K562 (cell line): ENCODE measurements around the gene LCMT2. TPM values are rescaled to one million over a fixed set of nuclear protein-coding genes. Genes with fewer than 3 reads are reported as not detected.

ENCODE experiments used
- ARID1B ChIP-seq: fragments of 450-650 bp; IDR thresholded peaks from 2 replicates; pipeline ENCODE4 v1.6.1; 2016; ENCODE audit warnings: antibody characterized with exemption, mild to moderate bottlenecking, inconsistent platforms
- BCLAF1 ChIP-seq, 2 experiments: fragments of 450-650 bp in 1 of 2; IDR thresholded peaks; 2 replicates each; pipeline ENCODE4 v1.6.1; 2011 to 2017; ENCODE audit warnings: low read depth in 2 of 2, antibody characterized with exemption in 1 of 2, borderline replicate concordance in 1 of 2, low read length in 1 of 2, mild to moderate bottlenecking in 1 of 2, mixed read lengths in 1 of 2; ENCODE audit not compliant: control insufficient read depth in 1 of 2
- BRF1 ChIP-seq: IDR thresholded peaks from 3 replicates; pipeline ENCODE4 v1.6.1; 2011; ENCODE audit warnings: borderline replicate concordance, mild to moderate bottlenecking; ENCODE audit not compliant: insufficient read length; ENCODE audit errors: extremely low read depth
- ELK1 ChIP-seq: sonication (generic); formaldehyde crosslinking; IDR thresholded peaks from 2 replicates; pipeline ENCODE4 v1.8.1; 2022; ENCODE audit warnings: missing genetic modification reagents
- ELK3 ChIP-seq: fragments of 450-650 bp; formaldehyde crosslinking; IDR thresholded peaks from 2 replicates; pipeline ENCODE4 v1.4.0; 2020; ENCODE audit warnings: mild to moderate bottlenecking
- MLLT1 ChIP-seq, 2 experiments: fragments of 450-650 bp; IDR thresholded peaks; 2 replicates each; pipeline ENCODE4 v1.6.1; 2016
- NCOA1 ChIP-seq: fragments of 450-650 bp; IDR thresholded peaks from 2 replicates; pipeline ENCODE4 v1.6.1; 2016; ENCODE audit warnings: low read depth
- PHF20 ChIP-seq: fragments of 450-650 bp; IDR thresholded peaks from 2 replicates; pipeline ENCODE4 v1.6.1; 2018; ENCODE audit not compliant: partially characterized antibody
- RBBP5 ChIP-seq: fragments of 200-600 bp; sonication (generic); IDR thresholded peaks from 2 replicates; pipeline ENCODE4 v1.6.1; 2012; ENCODE audit warnings: borderline replicate concordance, mild to moderate bottlenecking, low read length, control low read depth, inconsistent platforms; ENCODE audit not compliant: insufficient read depth, poor library complexity, severe bottlenecking
- SMAD2 ChIP-seq: fragments of 150-350 bp; IDR thresholded peaks from 2 replicates; pipeline ENCODE4 v1.6.1; 2014; ENCODE audit warnings: low read depth, mild to moderate bottlenecking, low read length
- SMARCE1 ChIP-seq: fragments of 450-650 bp; IDR thresholded peaks from 2 replicates; pipeline ENCODE4 v1.7.1; 2016; ENCODE audit warnings: mild to moderate bottlenecking
- TAF15 ChIP-seq: fragments of 200-400 bp; formaldehyde crosslinking; IDR thresholded peaks from 2 replicates; pipeline ENCODE4 v1.6.1; 2017; ENCODE audit warnings: mild to moderate bottlenecking, low read depth, low read length, moderate library complexity
- TAF7 ChIP-seq: fragments of 450-650 bp; IDR thresholded peaks from 2 replicates; pipeline ENCODE4 v1.6.1; 2016; ENCODE audit warnings: missing genetic modification characterization, missing compliant biosample characterization
- TCF3 ChIP-seq: sonication (generic); formaldehyde crosslinking; IDR thresholded peaks from 2 replicates; pipeline ENCODE4 v1.4.0; 2020; ENCODE audit warnings: mild to moderate bottlenecking, missing genetic modification reagents
- TFAP4 ChIP-seq: sonication (generic); formaldehyde crosslinking; IDR thresholded peaks from 2 replicates; pipeline ENCODE4 v1.8.0; 2022; ENCODE audit warnings: missing genetic modification reagents, mild to moderate bottlenecking, moderate library complexity, borderline replicate concordance
- TGIF2 ChIP-seq: sonication (generic); formaldehyde crosslinking; IDR thresholded peaks from 2 replicates; pipeline ENCODE4 v1.8.1; 2022; ENCODE audit warnings: mild to moderate bottlenecking, missing genetic modification reagents, moderate library complexity
- ZBED1 ChIP-seq: IDR thresholded peaks from 2 replicates; pipeline ENCODE4 v1.6.1; 2014
- ZNF699 ChIP-seq: fragments of 250-450 bp; sonication (Bioruptor Pico); IDR thresholded peaks from 2 replicates; pipeline ENCODE4 v1.8.0; 2021; ENCODE audit warnings: mild to moderate bottlenecking, moderate library complexity; ENCODE audit not compliant: insufficient replicate concordance
- ZSCAN32 ChIP-seq: fragments of 450-650 bp; formaldehyde crosslinking; IDR thresholded peaks from 2 replicates; pipeline ENCODE4 v1.4.0; 2020; ENCODE audit warnings: mild to moderate bottlenecking, moderate library complexity
- polyA plus RNA-seq, 8 experiments: library from polyadenylated mRNA; depleted of rRNA in 4 of 8; stranded (reverse) in 5 of 8; unstranded in 3 of 8; fragments of >200 nt; fragmentation: Nextera tagmentation in 2 of 8; fragmentation: Illumina TruSeq in 1 of 8; extraction: Ambion mirVana in 2 of 8; extraction: Trizol in 1 of 8; gene quantifications; 2 replicates each; pipeline versions ENCODE4 v1.2.1 to v1.2.3, GENCODE V29; 2011 to 2014; ENCODE audit warnings: inconsistent platforms in 1 of 8, missing spikeins in 1 of 8
- total RNA-seq, 7 experiments: library from RNA; depleted of rRNA in 6 of 7; stranded (reverse); fragments of >200 nt in 6 of 7; fragmentation: Illumina TruSeq in 2 of 7; extraction: Trizol in 2 of 7; gene quantifications; 2 replicates each; pipeline versions ENCODE4 v1.2.1 to v1.2.3, GENCODE V29; 2011 to 2021; ENCODE audit warnings: low replicate concordance in 1 of 7

The LCMT2 gene
- total and polyA plus RNA-seq, 9 of the 15 experiments (the other 6 are each of a cell fraction or from before 2014, with no cell fraction given), result 2.5 to 22.3 (median 15.2) TPM

- TF ChIP-seq TAF15, result no peak
- no peak for TF ChIP-seq BRF1
- 0 out of 2 replicates have a peak, but pooled peaks have one; percentile 30 for TF ChIP-seq ARID1B
- TF ChIP-seq RBBP5, result peak; percentile 88
- no peak for TF ChIP-seq ZNF699 (CRISPR knock-in tag)
- TF ChIP-seq ZSCAN32 (CRISPR knock-in tag), result no peak
- TF ChIP-seq TCF3, result no peak; the same call in 1 of the 2 replicates
- no peak for TF ChIP-seq ELK3 (CRISPR knock-in tag)
- TF ChIP-seq TAF7 (tag), result no peak
- TF ChIP-seq TGIF2 (CRISPR knock-in tag), result no peak
- peak; percentile 9 for TF ChIP-seq PHF20
- TF ChIP-seq NCOA1, result 0 out of 2 replicates have a peak, but pooled peaks have one; percentile 25
- peak in 1 of 2 experiments; percentile 42; a peak in 1 of 4 replicates for TF ChIP-seq MLLT1 (IDR thresholded peaks at IDR 0.05)
- no peak for TF ChIP-seq ELK1
- peak; percentile 84 for TF ChIP-seq TFAP4 (CRISPR knock-in tag)
- TF ChIP-seq SMARCE1, result no peak
- no peak for TF ChIP-seq BCLAF1 (IDR thresholded peaks at IDR 0.05; ENCODE audit: borderline replicate concordance in 1 of 2, control insufficient read depth in 1 of 2, low read depth in 2 of 2, low read length in 1 of 2)
- TF ChIP-seq ZBED1, result no peak; the same call in 1 of the 2 replicates
- TF ChIP-seq SMAD2, result no peak
These were observed 40.9 kb upstream of the LCMT2 start, which contains the start of the genes TUBGCP4 and ZSCAN29 (continued) for GRCh38 chr15:43370975-43371974.
